ENCODE results near the gene SLC27A2.

Gene SLC27A2

GRCh38 chr15:50176869-50177268, 5.1 kb upstream of the SLC27A2 start:
- H3K4me3 ChIP-seq (ENCODE audit: low read length) = no peak overlapping the region
- no peak for TF ChIP-seq CTCF (conservative IDR thresholded peaks at IDR 0.05; ENCODE audit: low read depth, low read length)
- no peak for DNase-seq (ENCODE audit: low read depth)

GRCh38 chr15:50180091-50180490, 1.9 kb upstream of the SLC27A2 start:
- H3K4me3 ChIP-seq (ENCODE audit: low read length) = no peak overlapping the region
- TF ChIP-seq CTCF (conservative IDR thresholded peaks at IDR 0.05; ENCODE audit: low read depth, low read length) = no peak
- DNase-seq (ENCODE audit: low read depth) = no peak

GRCh38 chr15:50180582-50180981, 1.4 kb upstream of the SLC27A2 start:
- no peak overlapping the region for H3K4me3 ChIP-seq (ENCODE audit: low read length)
- TF ChIP-seq CTCF (conservative IDR thresholded peaks at IDR 0.05; ENCODE audit: low read depth, low read length) = no peak
- DNase-seq (ENCODE audit: low read depth) = no peak

- no peak for DNase-seq (ENCODE audit: low read depth)
- no peak for TF ChIP-seq CTCF (conservative IDR thresholded peaks at IDR 0.05; ENCODE audit: low read depth, low read length)
- peak overlapping the region; percentile 64 for H3K4me3 ChIP-seq (ENCODE audit: low read length)
Measured at GRCh38 chr15:50181201-50181968, 611 bp upstream of the SLC27A2 start.

GRCh38 chr15:50182219-50183013, 420 bp downstream of the SLC27A2 start:
- no peak for DNase-seq (ENCODE audit: low read depth)
- TF ChIP-seq CTCF (conservative IDR thresholded peaks at IDR 0.05; ENCODE audit: low read depth, low read length) = no peak
- H3K4me3 ChIP-seq (ENCODE audit: low read length) = peak overlapping the region; percentile 64

- TF ChIP-seq CTCF (conservative IDR thresholded peaks at IDR 0.05; ENCODE audit: low read depth, low read length) = no peak
- no peak for DNase-seq (ENCODE audit: low read depth)
- H3K4me3 ChIP-seq (ENCODE audit: low read length) = peak overlapping the region; percentile 64
Measured at GRCh38 chr15:50183112-50183794, 1.3 kb downstream of the SLC27A2 start.

Data from retinal pigment epithelial cell (primary cell).